ENCODE measurements around the gene FKBP10.

The FKBP10 gene

DNA sequence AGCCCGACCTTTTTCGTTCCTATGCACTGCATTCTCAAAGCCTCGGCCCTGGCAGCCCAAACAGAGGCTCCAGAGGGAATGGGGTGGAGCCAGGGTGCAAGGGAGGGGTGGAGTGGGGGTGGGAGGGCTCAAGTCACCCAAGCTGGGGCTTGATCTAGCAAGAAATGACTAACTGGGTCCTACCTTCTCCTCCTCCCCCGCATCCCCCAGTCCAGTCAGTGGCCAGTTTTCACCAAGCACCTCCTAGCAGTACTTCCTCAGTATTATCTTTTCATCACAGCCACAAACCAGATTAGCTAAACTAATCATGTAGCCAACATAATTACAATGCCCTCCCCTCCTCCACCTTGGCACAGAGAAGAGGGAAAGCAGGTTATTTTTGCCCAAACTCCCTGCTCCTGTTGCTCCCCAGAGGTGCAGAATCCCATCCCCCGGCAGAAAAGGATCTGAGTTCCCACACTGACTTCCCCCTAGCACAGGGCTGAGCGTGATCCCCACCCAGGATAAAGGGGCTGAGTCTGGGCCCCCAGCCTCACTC lies 28.5 kb upstream of the FKBP10 start:
- DNase-seq = no peak

DNA sequence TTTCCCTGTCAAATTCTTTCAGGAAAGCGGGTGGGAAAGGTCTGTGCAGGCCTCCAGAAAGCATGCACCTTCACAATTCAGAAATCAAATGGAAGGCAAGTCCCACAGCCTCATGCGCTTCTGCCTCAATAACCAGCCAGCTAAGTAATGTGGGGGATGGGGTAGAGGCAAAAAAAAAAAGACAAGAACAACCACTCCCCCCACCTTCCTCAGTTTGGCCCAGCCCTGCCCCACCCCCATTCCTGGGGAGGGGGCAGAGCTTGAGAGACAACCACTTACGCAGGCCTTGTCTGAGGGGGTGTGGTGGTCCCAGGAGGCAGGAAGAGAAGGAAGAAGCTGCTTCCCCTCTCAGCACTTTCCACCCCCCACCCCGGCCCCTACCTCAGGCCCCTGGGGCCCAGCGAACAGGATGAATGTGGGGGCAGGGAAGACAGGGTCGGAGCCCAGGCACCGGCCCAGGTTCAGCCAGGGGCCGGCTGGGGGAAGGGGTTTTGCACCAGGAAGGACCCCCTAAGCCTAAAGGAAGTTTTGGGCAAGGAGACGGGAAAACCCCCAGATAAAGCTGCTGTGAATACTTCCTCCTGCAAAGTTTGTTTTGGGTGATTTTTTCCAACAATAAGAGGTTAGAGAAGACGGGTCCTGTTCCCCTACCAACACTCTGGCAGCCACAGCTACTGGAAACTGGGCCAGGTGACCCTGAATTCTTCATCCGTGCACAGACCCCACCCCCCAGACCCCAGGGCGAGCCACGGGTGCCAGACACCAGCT lies 27.5 kb upstream of the FKBP10 start:
- DNase-seq = no peak

DNA sequence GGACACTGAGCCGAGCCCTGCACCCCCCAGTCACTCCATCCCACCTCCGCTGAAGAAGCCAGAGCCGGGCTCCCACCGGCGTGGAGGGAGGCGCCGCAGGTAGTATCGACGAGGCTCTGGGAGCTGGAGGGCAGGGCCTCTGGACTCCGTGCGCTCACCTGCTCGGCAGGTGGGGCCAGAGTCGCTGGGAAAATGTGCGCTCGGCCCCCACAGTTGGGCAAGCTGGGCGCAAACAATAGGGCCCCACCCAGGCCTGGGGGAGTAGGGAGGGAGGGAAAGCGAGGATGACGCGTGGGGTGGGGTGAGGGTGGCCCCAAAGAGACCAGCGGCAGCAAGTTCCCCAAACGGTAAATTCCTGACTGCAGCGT lies 27.0 kb upstream of the FKBP10 start:
- no peak for DNase-seq

DNA sequence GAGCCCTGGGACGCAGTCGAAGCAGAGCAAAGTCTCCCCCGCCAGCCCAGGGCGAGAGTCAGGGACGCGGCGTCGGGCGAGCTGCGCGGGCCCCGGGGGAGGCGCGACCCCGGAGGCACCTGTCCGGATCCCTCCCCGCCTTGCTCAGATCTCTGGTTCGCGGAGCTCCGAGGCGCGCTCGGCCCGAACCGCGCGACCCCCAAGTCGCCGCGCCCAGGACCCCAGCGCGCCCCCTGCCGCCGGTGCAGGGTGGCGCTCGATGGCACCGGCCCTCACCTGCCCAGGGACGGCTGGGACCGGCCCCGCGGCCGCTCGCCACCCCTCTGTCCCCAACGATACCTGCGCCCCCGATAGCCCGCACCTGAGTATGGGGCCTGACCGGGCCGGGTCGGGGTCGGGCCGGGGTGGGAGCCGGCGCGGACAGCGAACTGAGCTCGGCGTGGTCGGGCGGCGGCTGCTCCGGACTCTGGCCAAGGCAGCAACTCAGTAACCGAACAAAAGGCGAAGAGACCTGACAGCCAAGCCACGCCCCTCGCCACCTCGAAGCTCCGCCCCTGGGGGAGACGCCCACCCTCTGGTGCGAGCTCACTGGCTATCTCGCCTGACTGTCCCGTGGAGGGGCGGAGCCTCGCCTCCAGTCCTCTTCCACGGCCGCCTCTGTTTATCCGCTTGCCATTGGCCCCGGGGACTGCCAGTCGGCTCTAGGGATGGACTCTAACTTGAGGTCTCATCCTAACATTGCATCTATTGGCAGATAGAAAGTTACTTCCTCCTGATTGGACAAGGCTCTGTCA lies 26.4 kb upstream of the FKBP10 start, which contains the start of gene JUP:
TSS of gene JUP (minus strand) at position 485 of the 794 bp plus-strand sequence. CDS start 14,857 bp downstream, outside the sequence.
- DNase-seq = peak; percentile 100

DNA sequence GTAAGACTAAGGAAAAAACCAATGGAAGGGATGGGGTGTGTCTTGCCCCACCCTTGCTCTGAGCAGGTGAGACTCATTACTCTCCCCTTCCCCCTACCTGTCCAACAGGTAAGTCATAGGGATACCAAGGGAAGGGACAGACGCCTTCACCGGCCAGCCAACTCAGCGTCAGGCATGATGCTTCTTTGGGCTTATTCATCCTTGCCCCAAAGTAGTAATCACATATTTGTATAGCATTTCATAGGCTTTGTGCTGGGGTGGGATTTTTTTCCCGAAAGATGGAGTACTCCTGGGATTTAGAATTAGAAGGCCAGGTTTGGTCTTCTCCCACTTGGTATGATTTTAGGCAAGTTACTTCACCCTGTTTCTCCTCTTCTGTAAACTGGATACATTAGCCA lies 25.8 kb upstream of the FKBP10 start:
- DNase-seq = no peak

DNA sequence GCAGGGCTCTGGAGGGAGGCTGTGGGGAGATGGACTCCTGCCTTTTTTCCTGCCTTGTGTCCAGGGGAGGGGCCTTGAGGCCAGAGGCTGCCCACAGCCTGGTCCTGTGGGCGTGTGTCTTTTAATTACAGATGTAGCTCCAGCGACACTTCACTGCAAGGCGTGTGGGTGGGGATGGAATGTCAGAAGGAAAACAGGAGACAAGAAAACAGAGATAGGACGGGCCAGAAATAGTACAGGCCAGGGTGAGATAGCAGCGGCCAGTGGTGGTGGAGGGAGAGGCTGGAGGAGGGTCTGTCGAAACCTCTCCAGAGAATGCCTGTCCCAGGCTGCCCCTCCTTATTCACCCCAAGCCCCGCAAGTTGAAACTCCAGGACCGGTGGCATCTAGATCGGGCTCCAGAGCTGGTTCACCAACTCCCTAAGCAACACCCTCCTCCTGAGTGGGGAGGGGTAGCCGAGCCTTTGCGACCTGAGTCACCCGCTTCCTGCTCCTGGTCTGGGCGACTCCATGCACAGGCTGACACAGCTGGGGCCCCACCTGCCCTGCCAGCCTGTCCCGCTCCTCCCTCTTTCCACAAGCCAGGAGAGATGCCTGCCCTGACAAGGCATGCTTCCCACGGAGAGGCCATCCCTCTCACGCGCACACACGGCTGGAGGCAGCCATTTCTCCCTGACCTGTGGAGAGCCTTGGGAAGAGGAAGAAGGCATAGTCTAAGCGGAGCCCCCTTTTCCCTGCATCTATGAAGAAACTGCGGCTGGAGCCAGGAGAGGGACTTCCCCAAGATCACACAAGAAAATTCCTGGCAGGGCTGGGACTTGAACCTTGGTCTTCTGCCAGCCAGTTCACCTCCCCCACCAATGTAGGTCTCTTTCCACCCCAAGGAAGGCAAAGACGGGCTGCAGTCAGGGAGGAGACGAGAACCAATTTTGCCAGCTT lies 19.7 kb upstream of the FKBP10 start:
- DNase-seq = no peak

DNA sequence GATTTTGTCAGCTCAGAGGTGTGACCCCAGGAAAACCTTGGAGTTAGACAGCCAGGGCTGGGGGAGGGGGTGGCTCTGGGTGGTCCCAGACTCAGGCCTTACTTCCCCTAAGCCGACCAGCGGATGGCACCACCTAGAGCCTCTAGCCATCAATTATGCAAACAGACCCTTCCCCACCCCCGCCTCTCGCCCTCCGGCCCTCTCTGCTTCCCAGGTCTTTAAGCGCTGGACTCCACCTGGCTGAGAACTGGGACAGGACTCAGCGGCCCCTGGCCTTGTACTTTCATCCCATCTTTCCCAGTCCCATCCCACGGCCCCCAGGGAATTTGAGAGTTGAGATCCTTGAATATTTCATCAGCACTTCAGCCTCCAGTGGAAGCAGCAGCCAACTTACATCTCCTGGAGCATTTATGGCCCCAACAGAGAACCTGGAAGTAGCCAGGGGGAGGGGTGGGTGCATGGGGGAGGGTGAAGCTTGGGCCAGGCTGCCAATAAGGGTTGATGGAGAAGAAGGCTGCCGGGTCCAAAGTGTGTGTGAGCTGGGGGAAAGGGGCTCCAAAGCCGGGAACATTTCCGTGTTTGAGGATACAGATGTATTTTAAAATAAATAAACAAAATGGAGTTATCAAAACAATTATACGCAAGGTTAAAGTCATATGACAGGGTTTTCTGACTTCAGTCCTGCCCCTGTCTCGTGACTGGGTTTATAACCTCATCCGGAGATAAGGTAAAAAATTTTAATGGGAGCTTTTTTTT lies 18.8 kb upstream of the FKBP10 start:
- DNase-seq = no peak

DNA sequence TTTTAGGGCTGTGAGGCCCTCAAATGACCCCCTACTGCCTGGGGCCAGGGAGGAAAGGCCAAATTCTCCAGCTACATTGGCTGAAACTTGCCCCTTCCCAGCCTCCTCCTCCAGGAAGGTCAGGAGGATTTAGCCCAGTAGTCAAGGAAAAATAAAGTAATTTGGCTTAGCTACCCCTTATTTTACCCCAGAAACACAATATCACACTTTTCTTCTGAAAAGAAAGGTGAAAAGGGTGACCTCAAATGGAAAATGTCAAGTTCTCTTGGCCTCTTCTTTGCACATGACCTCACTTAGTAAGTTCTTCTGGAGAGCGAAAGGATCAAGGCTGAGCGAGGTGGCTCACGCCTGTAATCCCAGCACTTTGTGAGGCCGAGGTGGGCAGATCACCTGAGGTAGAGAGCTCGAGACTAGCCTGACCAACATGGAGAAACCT lies 18.2 kb upstream of the FKBP10 start:
- DNase-seq = no peak

DNA sequence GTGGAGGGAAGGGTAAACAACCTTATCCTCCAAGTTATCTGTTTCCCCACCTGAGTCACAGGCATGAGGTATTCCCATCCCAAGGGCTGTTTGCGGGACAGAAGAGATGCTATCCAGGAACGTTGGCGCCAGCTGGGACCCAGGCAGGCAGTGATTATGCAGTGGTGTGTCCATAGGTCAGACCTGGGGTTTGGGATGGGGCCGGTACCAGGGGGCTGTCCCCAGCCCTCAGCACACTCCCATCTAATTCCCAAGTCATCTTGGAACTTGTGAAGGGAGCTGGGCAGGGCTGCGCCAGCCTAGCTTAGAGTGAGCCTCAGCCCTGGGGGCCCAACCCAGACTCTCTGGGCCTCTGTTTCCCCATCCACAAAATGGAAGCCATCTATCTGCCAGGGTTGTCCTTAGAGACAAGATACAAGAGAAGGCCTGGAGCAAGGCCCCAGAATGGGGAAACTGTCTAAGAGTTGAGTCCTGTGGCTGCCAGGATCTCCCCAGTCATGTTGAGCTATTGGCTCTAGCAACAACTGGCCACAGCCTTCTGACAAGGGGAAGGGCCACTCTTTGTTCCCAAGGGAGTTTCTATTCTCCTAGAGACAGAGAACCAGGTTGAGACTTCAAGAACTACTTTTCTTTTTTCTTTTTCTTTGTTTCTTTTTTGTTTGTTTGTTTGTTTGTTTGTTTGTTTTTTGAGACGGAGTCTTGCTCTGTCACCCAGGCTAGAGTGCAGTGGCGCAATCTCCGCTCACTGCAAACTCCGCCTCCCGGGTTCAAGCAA lies 16.5 kb upstream of the FKBP10 start:
- no peak for DNase-seq

DNA sequence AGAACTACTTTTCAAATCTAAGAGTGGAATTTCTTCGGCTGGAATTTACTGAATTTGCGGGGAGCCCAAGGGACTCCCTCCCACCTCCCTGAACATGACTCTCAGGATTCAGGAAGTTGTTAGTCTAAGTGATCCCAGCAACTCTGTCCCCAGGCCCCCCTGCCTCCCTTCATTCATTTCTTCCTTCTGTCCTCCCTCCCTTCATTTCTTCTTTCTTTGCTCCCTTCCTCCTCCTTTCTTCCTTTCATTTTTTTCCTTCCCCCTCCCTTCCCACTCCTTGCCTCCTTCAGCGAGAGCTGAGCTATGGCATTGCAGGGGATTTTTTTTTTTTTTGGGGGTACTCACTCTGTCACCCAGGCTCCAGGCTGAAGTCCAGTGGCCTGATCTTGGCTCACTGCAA lies 15.4 kb upstream of the FKBP10 start:
- DNase-seq = no peak

DNA sequence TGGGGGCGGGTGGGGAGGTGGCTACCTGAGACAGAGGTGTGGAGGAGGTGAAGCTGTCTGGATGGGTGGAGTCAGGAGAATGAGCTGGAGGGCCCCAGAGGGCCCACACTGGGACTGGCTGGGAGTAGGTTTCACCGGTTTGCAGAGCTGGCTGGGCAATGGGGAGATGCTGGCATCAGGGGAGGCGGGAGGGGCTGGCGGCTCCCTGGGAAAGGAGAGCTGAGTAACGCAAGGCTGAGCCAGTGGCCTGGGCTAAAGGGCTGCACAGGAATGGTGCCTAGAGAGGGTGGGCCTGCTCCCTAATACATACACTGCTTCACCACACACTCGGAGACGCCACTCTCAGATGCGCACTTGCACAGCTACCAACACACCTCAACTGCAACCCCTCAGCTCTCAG lies 13.4 kb upstream of the FKBP10 start:
- no peak for DNase-seq

DNA sequence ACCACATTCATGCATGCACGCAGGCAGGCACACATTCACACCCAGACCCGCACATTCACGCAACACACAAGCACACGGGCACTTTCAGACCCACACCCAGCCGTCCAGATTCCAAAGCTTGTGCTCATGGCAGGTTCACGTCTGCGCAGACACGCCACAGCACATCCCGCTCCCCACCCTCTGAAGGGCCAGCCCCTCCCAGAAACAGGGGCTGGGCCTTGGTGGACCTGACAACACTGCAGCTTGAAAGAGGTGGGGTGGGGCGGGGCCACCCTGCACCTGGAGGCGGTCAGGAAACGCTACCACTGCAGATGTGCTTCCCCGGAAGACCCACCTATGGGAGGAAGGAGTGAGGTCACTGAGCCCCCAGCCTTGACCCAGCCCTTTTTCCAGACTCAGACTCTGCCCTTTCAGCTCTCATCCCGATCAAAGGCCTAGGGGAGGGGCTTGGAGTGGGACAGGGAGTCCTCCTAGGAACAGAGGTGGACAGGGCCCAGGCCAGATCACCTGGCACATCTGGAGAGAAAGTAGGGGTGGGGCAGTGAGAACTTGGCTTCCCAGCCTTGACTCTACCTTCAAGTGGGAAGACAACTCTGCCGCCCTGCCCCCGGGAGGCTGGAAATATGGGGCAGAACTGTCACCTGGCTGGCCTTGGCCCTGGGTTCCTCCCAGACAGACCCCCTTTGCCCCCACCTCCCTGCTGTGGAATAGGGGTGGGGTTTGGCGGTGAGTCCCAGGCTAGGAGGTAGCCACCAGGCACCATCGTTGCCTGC lies 12.0 kb upstream of the FKBP10 start:
- DNase-seq = no peak

DNA sequence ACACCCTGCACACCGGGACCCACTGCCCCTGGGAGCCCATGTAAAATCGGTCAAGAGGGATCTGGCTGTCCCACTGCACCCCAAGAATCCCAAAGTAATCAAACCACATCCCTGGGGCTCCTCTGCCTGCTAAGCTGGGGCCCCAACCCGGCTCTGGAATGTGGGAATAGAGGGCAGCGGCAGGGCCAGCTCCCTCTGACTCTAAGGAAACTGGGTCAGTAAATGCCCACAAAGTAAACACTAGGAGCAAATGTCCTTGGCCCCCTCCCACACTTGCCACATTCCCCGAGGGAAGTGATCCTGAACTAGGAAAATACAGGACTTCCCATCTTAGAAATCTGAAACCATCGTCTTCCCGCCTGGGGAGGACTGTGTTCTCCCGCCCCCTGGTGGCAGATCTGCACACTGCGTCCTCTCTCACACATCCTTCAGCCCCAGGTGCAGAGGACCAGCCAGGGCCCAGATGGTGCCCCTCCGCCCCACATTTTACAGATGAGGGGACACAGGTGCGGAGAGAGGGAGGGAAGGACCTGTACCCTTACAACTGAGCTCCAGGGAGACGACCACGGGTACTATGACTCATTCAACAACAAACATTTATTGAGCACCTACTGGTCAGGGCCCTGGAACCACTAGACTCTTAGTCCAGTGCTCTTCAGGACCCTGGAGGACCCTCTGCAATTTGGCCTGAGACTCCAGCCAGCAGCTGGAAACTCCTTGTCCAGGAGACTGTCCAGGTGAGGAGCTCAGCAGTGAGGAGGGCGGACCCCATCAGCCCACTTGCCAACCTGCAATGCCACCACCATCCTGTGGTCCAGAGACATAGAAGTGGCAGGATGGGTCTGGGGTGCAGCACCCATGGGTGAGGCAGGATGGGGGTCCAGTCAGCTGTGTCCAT lies 11.2 kb upstream of the FKBP10 start:
- peak; percentile 90 for DNase-seq

DNA sequence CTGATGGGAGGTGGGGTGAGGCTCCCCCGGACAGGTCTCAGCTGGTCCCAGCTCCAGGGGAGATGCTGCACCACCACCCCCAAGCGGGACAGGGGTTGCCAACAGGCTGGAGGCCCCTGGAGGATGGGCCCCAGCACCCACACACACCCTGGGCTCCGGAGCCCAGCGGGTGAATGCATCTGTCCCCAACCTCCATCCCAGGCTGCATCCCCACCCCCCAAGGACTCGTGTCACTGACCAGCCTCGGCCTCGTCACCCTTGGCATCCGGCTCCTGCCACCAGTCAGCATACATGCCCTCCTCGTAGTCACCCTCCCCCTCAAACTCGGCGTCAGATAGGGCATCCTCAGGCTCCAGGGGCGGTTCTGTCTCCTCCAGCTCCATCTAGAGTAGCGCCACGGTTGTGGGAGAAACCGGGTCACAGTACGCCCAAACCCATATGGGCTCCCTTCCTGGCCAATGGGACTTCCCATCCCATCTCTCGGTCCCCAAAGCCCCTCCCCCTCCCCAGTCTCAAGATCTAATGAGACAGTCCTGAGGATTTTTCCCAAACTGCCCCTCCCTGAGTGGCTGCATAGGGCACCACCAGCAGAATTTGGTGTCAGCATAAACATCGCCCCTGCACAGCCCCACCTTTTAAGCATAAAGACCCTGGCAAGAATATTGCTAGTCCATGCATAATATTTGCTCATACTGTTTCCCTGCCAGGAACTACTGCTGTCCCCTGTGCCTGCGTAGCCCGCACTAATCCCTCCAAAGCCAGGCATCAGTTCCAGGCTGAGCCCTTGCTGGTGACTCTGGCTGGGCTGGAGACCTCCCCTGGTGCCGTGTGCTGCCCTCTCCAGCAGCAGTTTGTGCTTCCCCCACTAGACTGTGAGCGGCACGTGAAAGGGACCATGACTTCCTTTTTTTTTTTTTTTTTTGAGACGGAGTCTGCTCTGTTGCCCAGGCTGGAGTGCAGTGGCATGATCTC lies 9.5 kb upstream of the FKBP10 start:
- no peak for DNase-seq

DNA sequence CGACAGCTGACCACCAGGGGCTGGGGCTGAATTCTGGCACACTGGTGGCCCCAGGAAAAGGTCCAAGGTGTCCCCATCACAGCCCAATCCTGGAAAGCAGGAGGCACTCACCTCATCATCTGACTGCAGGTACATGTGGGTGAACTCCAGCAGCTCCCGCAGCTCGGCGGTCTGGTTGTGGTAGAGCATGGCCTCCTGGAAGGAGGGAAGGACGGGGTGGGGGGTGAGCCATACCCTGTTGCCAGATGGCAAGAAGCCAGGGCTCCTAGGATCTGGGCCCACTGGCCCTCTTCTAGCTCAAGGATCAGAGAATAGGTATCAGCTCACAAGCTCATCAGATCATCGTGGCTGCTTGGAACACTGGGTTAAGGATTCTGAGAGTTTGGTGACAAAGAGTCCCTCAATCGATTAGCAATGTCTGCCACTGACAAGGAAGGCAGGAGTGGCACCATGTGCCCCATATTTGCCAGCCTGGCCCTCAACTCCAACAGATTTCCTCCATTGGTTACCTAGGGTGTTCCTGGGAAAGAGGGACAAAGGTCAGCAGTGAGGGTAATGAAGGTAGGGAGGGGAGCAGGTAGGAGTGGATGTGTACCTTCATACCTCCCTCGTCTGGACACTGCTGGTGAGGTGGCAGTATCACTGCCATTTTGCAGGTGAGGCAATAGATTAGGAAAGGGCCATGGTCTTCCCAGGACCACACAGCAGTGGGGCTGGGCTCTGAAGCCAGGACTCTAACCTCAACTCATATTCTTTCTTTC lies 5.9 kb upstream of the FKBP10 start:
- no peak for DNase-seq

DNA sequence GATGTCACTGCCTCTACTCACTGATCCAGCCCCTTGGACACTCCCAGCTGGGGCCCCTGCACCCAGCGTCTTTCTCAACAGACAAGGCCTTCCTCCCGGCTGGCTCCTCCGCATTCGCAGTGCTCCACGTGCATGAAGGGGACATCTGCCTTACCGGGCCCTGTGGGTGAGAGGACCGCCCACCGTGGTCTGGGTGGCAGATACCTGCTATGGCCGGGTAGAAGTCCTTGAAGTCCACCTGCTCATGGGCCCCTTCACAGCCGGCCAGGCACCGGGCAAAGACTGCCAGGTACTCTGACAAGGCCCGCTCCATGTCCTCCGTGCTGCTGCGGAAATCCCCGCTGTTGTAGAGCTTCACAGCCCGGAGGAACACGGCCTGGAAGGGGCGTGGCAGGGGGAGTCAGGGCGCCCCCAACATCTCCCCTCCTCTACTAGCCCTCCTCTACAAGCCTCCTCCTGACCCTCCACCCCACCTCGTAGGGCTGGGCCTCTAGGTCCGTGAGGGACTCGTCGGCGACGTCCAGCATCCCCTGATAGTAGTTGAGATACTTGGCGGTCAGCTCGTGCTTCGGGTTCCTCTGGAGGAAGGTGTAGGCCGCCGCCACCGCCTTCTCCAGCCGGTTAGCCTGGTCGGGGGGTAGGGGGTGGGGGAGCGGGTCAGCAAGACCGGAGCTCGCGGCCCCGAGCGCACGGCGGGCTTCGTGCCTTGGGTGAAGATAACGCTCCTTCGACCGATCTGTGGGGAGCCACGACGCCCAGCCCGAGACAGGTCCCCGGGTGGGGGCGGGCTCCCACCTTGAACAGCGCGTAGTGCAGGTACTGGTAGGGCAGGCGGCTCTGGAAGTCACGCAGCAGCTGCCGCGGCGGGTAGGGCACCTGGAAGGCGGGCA lies 1.9 kb upstream of the FKBP10 start:
- peak; percentile 61 for DNase-seq
